Lower lobe of right lung (tissue), 2 donors: ENCODE measurements around the gene GATM. TPM values are rescaled to one million over a fixed set of nuclear protein-coding genes. Genes with fewer than 3 reads are reported as not detected.

ENCODE experiments used
- ATAC-seq, 2 donors: fragments of 200-7000 bp; cut with Tn5 transposase; one replicate each; pipeline ENCODE4 v1.9.1; 2020 to 2022; ENCODE audit warnings: mild to moderate bottlenecking in 2 of 2, moderate library complexity in 2 of 2
- DNase-seq: peaks from one replicate; pipeline ENCODE4 v3.0.0-alpha.2; 2020
- H3K27ac ChIP-seq: fragments of 200-600 bp; one replicate; pipeline ENCODE4 v1.8.0; 2022
- H3K27me3 ChIP-seq: fragments of 200-600 bp; one replicate; pipeline ENCODE4 v1.8.0; 2022; ENCODE audit warnings: low read depth
- H3K36me3 ChIP-seq: fragments of 200-600 bp; one replicate; pipeline ENCODE4 v1.8.0; 2022; ENCODE audit warnings: mild to moderate bottlenecking
- H3K4me1 ChIP-seq: fragments of 200-600 bp; one replicate; pipeline ENCODE4 v1.8.0; 2022
- H3K4me3 ChIP-seq: fragments of 200-600 bp; one replicate; pipeline ENCODE4 v1.8.0; 2022; ENCODE audit warnings: mild to moderate bottlenecking
- H3K9me3 ChIP-seq: fragments of 200-600 bp; one replicate; pipeline ENCODE4 v1.8.0; 2022
- CTCF ChIP-seq: fragments of 200-600 bp; IDR thresholded peaks from one replicate; pipeline ENCODE4 v1.8.0; 2022; ENCODE audit warnings: antibody characterized with exemption, mild to moderate bottlenecking
- intact Hi-C: fragments of 100-400 bp; cut with DNase I; formaldehyde crosslinking; loops from one replicate; pipeline ENCODE4 v1.11.0; 2022
- total RNA-seq: library from RNA; stranded (reverse); fragmentation: NEBNext Ultra II Directional; extraction: Animal tissue kit (Norgen Biotek cat#: 25700); gene quantifications from one replicate; pipeline ENCODE4 v1.2.1, GENCODE V29; 2021
- donor health status: DM: no; HTN: yes; CAD: no; lungs with severe emphysema.

GATM gene
- total RNA-seq, 1 donor from 2014 or later = 7.2 TPM

- ATAC-seq (no peak), DNase-seq (no peak)
- no peak for TF ChIP-seq CTCF
- Histone ChIP-seq H3K27ac (no peak overlapping the region), H3K9me3 (no peaks in the 10 kb centered on the region), H3K27me3 (no peaks in the 10 kb centered on the region), H3K36me3 (peaks cover 15% of the 10 kb centered on the region), H3K4me3 (no peak overlapping the region), H3K4me1 (no peaks in the 10 kb centered on the region)
- intact Hi-C loops = no loop called here
Measured at GRCh38 chr15:45361878-45362277, 16.5 kb downstream of the GATM start.

GRCh38 chr15:45355860-45356259, 22.5 kb downstream of the GATM start:
- Histone ChIP-seq H3K27me3 (no peaks in the 10 kb centered on the region), H3K27ac (no peak overlapping the region), H3K4me3 (no peak overlapping the region), H3K4me1 (no peaks in the 10 kb centered on the region), H3K9me3 (no peaks in the 10 kb centered on the region), H3K36me3 (no peaks in the 10 kb centered on the region)
- no peak for ATAC-seq
- no peak for TF ChIP-seq CTCF
- no peak for DNase-seq
- intact Hi-C loops = no loop called here

GRCh38 chr15:45354711-45355110, 23.6 kb downstream of the GATM start:
- no peak overlapping the region for H3K4me3 ChIP-seq
- no peaks in the 10 kb centered on the region for H3K36me3 ChIP-seq
- H3K4me1 ChIP-seq = no peaks in the 10 kb centered on the region
- no peak for ATAC-seq
- no peak for TF ChIP-seq CTCF
- H3K27ac ChIP-seq = no peak overlapping the region
- H3K9me3 ChIP-seq = no peaks in the 10 kb centered on the region
- intact Hi-C loops = no loop called here
- H3K27me3 ChIP-seq = no peaks in the 10 kb centered on the region
- no peak for DNase-seq

GRCh38 chr15:45351227-45351626, 27.1 kb downstream of the GATM start:
- H3K36me3 ChIP-seq = no peaks in the 10 kb centered on the region
- no peak overlapping the region for H3K27ac ChIP-seq
- ATAC-seq (no peak), DNase-seq (no peak)
- no peaks in the 10 kb centered on the region for H3K4me1 ChIP-seq
- no peak for TF ChIP-seq CTCF
- no peaks in the 10 kb centered on the region for H3K27me3 ChIP-seq
- no peaks in the 10 kb centered on the region for H3K9me3 ChIP-seq
- no peak overlapping the region for H3K4me3 ChIP-seq
- intact Hi-C loops = no loop called here

GRCh38 chr15:45349623-45350022, 28.7 kb downstream of the GATM start:
- intact Hi-C loops = no loop called here
- no peak for ATAC-seq
- no peaks in the 10 kb centered on the region for H3K4me1 ChIP-seq
- no peak overlapping the region for H3K4me3 ChIP-seq
- TF ChIP-seq CTCF = no peak
- no peak for DNase-seq
- H3K9me3 ChIP-seq = no peaks in the 10 kb centered on the region
- H3K36me3 ChIP-seq = no peaks in the 10 kb centered on the region
- no peak overlapping the region for H3K27ac ChIP-seq
- no peaks in the 10 kb centered on the region for H3K27me3 ChIP-seq

- Histone ChIP-seq H3K27ac (no peak overlapping the region), H3K27me3 (no peaks in the 10 kb centered on the region), H3K4me3 (no peak overlapping the region), H3K9me3 (no peaks in the 10 kb centered on the region), H3K36me3 (no peaks in the 10 kb centered on the region), H3K4me1 (no peaks in the 10 kb centered on the region)
- no peak for ATAC-seq
- intact Hi-C loops = no loop called here
- no peak for DNase-seq
- TF ChIP-seq CTCF = no peak
Measured at GRCh38 chr15:45347989-45348388, 30.4 kb downstream of the GATM start.
